ENCODE data around the gene ENTPD5.

The ENTPD5 gene

GRCh38 chr14:73944432-73945158, 74.5 kb downstream of the ENTPD5 start:
- Histone ChIP-seq H3K9me3 (no peaks in the 10 kb centered on the region), H3K27me3 (no peaks in the 10 kb centered on the region), H3K4me1 (no peaks in the 10 kb centered on the region), H3K4me3 (ENCODE audit: low read depth, low read length) (no peak overlapping the region), H3K36me3 (no peaks in the 10 kb centered on the region)
- TF ChIP-seq CTCF (IDR thresholded peaks at IDR 0.05; ENCODE audit: low read depth, low read length) = no peak
- DNase-seq = no peak

DNA sequence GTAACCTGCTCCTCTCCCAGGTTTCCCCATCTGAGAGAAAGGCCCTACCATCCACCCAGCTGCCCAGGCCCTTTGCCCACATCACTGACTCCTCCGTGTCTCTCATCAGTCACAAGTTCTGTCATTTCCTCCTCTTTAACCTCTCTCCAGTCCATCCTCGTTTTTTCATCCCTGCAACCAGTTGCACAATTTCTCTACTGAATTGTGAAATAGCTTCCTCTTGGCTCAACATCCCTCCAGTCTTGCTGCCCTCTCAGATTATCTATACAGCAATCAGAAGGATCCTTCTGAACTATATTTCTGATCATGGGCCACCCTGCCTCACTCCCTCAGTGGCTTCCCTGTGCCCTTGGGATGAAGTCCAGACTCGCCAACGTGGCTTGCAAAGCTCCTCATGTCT, 76.0 kb downstream of the ENTPD5 start:
- H3K4me3 ChIP-seq (ENCODE audit: low read depth, low read length) = no peak overlapping the region
- H3K36me3 ChIP-seq = no peaks in the 10 kb centered on the region
- no peak for DNase-seq
- no peaks in the 10 kb centered on the region for H3K27me3 ChIP-seq
- no peaks in the 10 kb centered on the region for H3K9me3 ChIP-seq
- H3K4me1 ChIP-seq = no peaks in the 10 kb centered on the region
- TF ChIP-seq CTCF (IDR thresholded peaks at IDR 0.05; ENCODE audit: low read depth, low read length) = no peak

- Histone ChIP-seq H3K9me3 (no peaks in the 10 kb centered on the region), H3K36me3 (no peaks in the 10 kb centered on the region; the same call in 1 of the 2 replicates), H3K27me3 (no peaks in the 10 kb centered on the region), H3K4me3 (ENCODE audit: low read depth, low read length) (no peak overlapping the region), H3K4me1 (no peaks in the 10 kb centered on the region)
- DNase-seq = no peak
- TF ChIP-seq CTCF (IDR thresholded peaks at IDR 0.05; ENCODE audit: low read depth, low read length) = no peak
Observed at GRCh38 chr14:73942180-73942579, 76.9 kb downstream of the ENTPD5 start.

DNA sequence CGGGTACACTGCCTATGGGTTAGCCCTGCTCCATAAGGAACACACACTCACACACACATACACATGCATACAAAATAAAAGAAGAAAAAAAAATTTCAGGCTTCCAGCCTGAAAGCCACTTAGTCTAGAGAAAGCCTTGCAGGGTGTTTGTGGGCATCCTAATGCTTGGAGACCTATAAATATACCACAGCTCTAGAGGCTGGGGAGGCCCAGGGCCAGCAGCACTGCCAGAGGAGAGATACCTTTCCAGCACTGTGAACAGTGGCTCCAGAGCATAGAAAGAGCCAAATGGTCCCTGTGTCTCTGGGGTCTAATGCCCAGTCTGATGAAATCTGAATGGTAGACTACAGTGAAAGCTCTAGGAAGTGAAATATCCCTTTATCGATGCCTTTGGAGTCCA, 82.1 kb downstream of the ENTPD5 start:
- H3K4me1 ChIP-seq = no peaks in the 10 kb centered on the region
- no peak for DNase-seq
- no peaks in the 10 kb centered on the region for H3K27me3 ChIP-seq
- H3K4me3 ChIP-seq (ENCODE audit: low read depth, low read length) = no peak overlapping the region
- TF ChIP-seq CTCF (IDR thresholded peaks at IDR 0.05; ENCODE audit: low read depth, low read length) = no peak
- H3K9me3 ChIP-seq = no peaks in the 10 kb centered on the region
- H3K36me3 ChIP-seq = peaks cover 22% of the 10 kb centered on the region

DNA sequence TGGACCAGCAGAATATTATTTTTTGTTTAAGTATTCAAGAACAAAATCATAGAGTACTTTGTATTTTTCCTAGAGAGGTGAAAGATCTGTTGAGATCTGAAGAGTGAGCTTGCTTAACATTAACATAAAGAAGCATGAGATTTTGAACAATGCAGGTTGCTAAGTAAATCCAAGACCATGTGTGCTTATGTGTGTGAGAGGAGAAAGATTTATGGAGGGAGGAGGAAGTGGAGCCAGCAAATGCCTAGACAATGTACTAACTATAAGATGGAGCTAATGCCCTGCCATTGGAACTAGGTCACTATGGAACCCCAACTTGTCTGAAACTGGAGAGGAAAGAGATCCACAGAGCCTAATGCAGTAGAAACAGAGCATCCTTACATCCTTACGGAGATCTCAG, 82.5 kb downstream of the ENTPD5 start:
- H3K4me3 ChIP-seq (ENCODE audit: low read depth, low read length) = no peak overlapping the region
- no peak for DNase-seq
- H3K9me3 ChIP-seq = no peaks in the 10 kb centered on the region
- H3K4me1 ChIP-seq = no peaks in the 10 kb centered on the region
- H3K36me3 ChIP-seq = peaks cover 27% of the 10 kb centered on the region
- TF ChIP-seq CTCF (IDR thresholded peaks at IDR 0.05; ENCODE audit: low read depth, low read length) = no peak
- H3K27me3 ChIP-seq = no peaks in the 10 kb centered on the region

- TF ChIP-seq CTCF (IDR thresholded peaks at IDR 0.05; ENCODE audit: low read depth, low read length) = peak; percentile 42
- no peaks in the 10 kb centered on the region for H3K27me3 ChIP-seq
- H3K4me3 ChIP-seq (ENCODE audit: low read depth, low read length) = no peak overlapping the region
- H3K4me1 ChIP-seq = no peaks in the 10 kb centered on the region
- no peaks in the 10 kb centered on the region for H3K9me3 ChIP-seq
- no peak for DNase-seq
- H3K36me3 ChIP-seq = peaks cover 35% of the 10 kb centered on the region
Observed at GRCh38 chr14:73935666-73936065, 83.4 kb downstream of the ENTPD5 start.
